ENCODE results near the gene SLC39A12.

GRCh38 chr10:17974505-17974904, 22.8 kb downstream of the SLC39A12 start:
- TF ChIP-seq CREB5 (CRISPR knock-in tag; IDR thresholded peaks at IDR 0.05; ENCODE audit: low read depth) (no peak), ESRRG (CRISPR knock-in tag; IDR thresholded peaks at IDR 0.05) (no peak), PPARA (CRISPR knock-in tag; IDR thresholded peaks at IDR 0.05; ENCODE audit: borderline replicate concordance) (no peak), ZNF8 (CRISPR knock-in tag; IDR thresholded peaks at IDR 0.05) (no peak), ZNF565 (CRISPR knock-in tag; conservative IDR thresholded peaks at IDR 0.05; ENCODE audit: low read depth) (no peak)
- TF ChIP-seq, protein P1, sequence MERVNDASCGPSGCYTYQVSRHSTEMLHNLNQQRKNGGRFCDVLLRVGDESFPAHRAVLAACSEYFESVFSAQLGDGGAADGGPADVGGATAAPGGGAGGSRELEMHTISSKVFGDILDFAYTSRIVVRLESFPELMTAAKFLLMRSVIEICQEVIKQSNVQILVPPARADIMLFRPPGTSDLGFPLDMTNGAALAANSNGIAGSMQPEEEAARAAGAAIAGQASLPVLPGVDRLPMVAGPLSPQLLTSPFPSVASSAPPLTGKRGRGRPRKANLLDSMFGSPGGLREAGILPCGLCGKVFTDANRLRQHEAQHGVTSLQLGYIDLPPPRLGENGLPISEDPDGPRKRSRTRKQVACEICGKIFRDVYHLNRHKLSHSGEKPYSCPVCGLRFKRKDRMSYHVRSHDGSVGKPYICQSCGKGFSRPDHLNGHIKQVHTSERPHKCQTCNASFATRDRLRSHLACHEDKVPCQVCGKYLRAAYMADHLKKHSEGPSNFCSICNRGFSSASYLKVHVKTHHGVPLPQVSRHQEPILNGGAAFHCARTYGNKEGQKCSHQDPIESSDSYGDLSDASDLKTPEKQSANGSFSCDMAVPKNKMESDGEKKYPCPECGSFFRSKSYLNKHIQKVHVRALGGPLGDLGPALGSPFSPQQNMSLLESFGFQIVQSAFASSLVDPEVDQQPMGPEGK (CRISPR knock-in tag; IDR thresholded peaks at IDR 0.05; ENCODE audit: borderline replicate concordance) = no peak
